HG02840 (cell line): Measurements from ENCODE around the gene CEND1.

Experiments used
- ATAC-seq: cut with Tn5 transposase; IDR thresholded peaks from one replicate; pipeline ENCODE4 v1.9.1; 2021; ENCODE audit warnings: mild to moderate bottlenecking, moderate library complexity, moderate number of reproducible peaks; ENCODE audit not compliant: unreplicated experiment, low FRiP score

Gene CEND1

GRCh38 chr11:813072-813455, 23.2 kb upstream of the CEND1 start:
- ATAC-seq = no peak

- no peak for ATAC-seq
These were observed 22.5 kb upstream of the CEND1 start for GRCh38 chr11:812390-812789.

GRCh38 chr11:811446-812245, 21.8 kb upstream of the CEND1 start:
- no peak for ATAC-seq

- ATAC-seq = no peak
These were observed 20.2 kb upstream of the CEND1 start for GRCh38 chr11:810040-810567.

- peak; percentile 74 for ATAC-seq
These were observed 19.6 kb upstream of the CEND1 start, which contains the start of gene RPLP2 for GRCh38 chr11:809287-810039. Gene RPLP2, plus strand, starts transcription at chr11:809967. Its CDS starts 268 bp downstream, at chr11:810235.

GRCh38 chr11:808427-809286, 18.8 kb upstream of the CEND1 start:
- ATAC-seq = no peak

- ATAC-seq = no peak
These were observed 14.7 kb upstream of the CEND1 start for GRCh38 chr11:804599-804964.

- no peak for ATAC-seq
These were observed 14.1 kb upstream of the CEND1 start for GRCh38 chr11:803770-804598.

- no peak for ATAC-seq
These were observed 13.5 kb upstream of the CEND1 start for GRCh38 chr11:803467-803742.

- ATAC-seq = no peak
These were observed 13.0 kb upstream of the CEND1 start for GRCh38 chr11:802693-803466.

- no peak for ATAC-seq
These were observed 12.2 kb upstream of the CEND1 start for GRCh38 chr11:802018-802617.

GRCh38 chr11:801097-801780, 11.3 kb upstream of the CEND1 start:
- ATAC-seq = no peak

- no peak for ATAC-seq
These were observed 10.6 kb upstream of the CEND1 start for GRCh38 chr11:800473-800872.

- no peak for ATAC-seq
These were observed 9.9 kb upstream of the CEND1 start for GRCh38 chr11:799641-800316.

GRCh38 chr11:798093-798713, 8.3 kb upstream of the CEND1 start, which contains the start of gene SLC25A22:
Gene SLC25A22, minus strand, starts transcription at chr11:798281. Its CDS starts 3,275 bp downstream, at chr11:795006.
- peak; percentile 53 for ATAC-seq

GRCh38 chr11:797296-798092, 7.6 kb upstream of the CEND1 start:
- ATAC-seq = peak; percentile 37
